GM12891 (cell line): ENCODE results near the gene HSP90B1.

Source experiments
- POLR2A ChIP-seq: IDR thresholded peaks from 2 replicates; pipeline ENCODE4 v1.6.1; 2011; ENCODE audit warnings: low read depth, low read length, control low read depth
- POLR2AphosphoS5 ChIP-seq: IDR thresholded peaks from 2 replicates; pipeline ENCODE4 v1.6.1; 2011; ENCODE audit warnings: low read depth, low read length, control low read depth
- POU2F2 ChIP-seq: IDR thresholded peaks from 2 replicates; pipeline ENCODE4 v1.6.1; 2011; ENCODE audit warnings: low read depth, mild to moderate bottlenecking, control low read depth, low read length, moderate library complexity
- SPI1 ChIP-seq: IDR thresholded peaks from 2 replicates; pipeline ENCODE4 v1.6.1; 2011; ENCODE audit warnings: low read depth, low read length, control low read depth
- TAF1 ChIP-seq: IDR thresholded peaks from 2 replicates; pipeline ENCODE4 v1.6.1; 2011; ENCODE audit warnings: low read depth, low read length, control low read depth

DNA sequence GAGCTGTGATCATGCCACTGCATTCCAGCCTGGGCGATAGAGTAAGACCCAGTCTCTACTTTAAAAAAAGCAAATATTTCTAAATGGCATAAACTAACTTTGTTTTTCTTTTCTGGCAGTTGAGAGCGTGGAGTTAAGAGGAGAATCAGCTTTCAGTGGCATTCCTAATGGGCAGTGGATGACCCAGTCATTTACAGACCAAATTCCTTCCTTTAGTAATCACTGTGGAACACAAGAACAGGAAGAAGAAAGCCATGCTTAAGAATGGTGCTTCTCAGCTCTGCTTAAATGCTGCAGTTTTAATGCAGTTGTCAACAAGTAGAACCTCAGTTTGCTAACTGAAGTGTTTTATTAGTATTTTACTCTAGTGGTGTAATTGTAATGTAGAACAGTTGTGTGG lies 56.6 kb downstream of the HSP90B1 start:
- TF ChIP-seq POLR2AphosphoS5 (no peak), POU2F2 (no peak), TAF1 (no peak), POLR2A (no peak), SPI1 (no peak)
